Suprapubic skin (tissue), 3 donors: Measurements from ENCODE around the gene OR51S1.

ENCODE experiments used
- CTCF ChIP-seq, 2 donors: fragments of 200-600 bp in 1 of 2; fragments of 450-650 bp in 1 of 2; sonication (generic) in 1 of 2; IDR thresholded peaks; one replicate each; pipeline ENCODE4 v1.5.1; 2016 to 2019; ENCODE audit warnings: antibody characterized with exemption in 2 of 2, mild to moderate bottlenecking in 1 of 2, moderate library complexity in 1 of 2
- POLR2A ChIP-seq, 2 donors: fragments of 450-650 bp; IDR thresholded peaks; one replicate each; pipeline ENCODE4 v1.6.1; 2017; ENCODE audit warnings: antibody characterized with exemption in 2 of 2, mild to moderate bottlenecking in 2 of 2, moderate library complexity in 2 of 2

GRCh38 chr11:4881188-4881587 lies 32.2 kb upstream of the OR51S1 start:
- TF ChIP-seq CTCF (IDR thresholded peaks at IDR 0.05), result no peak
- no peak for TF ChIP-seq POLR2A (IDR thresholded peaks at IDR 0.05)
